ENCODE data around the gene COMMD9. TPM values are rescaled to one million over a fixed set of nuclear protein-coding genes. Genes with fewer than 3 reads are reported as not detected.

COMMD9 gene
- total RNA-seq, 2 experiments from 2014 or later: 44.6 to 47.5 TPM

GRCh38 chr11:36266767-36267166 is 22.5 kb downstream of the COMMD9 start:
- Mint-ChIP-seq H3K36me3 (ENCODE audit: low read depth) (no peaks in the 10 kb centered on the region), H3K4me3 (no peak overlapping the region)
- CTCF ChIA-PET: interaction anchor here (0.9 to 4.4 kb wide), 16 partner anchors 10 to 651 kb away, joined by 3 to 22 read pairs (median 4); partner anchors contain the start of gene COMMD9

GRCh38 chr11:36265793-36266628 is 23.2 kb downstream of the COMMD9 start:
- Mint-ChIP-seq H3K27ac (no peak overlapping the region), H3K27me3 (ENCODE audit: low read depth) (no peaks in the 10 kb centered on the region), H3K4me3 (no peak overlapping the region), H3K4me1 (ENCODE audit: low read depth) (no peaks in the 10 kb centered on the region), H3K36me3 (ENCODE audit: low read depth) (no peaks in the 10 kb centered on the region), H3K9me3 (ENCODE audit: insufficient read depth) (no peaks in the 10 kb centered on the region)
- DNase-seq: peak; percentile 63
- peak; percentile 74 for ATAC-seq
- ChIA-PET POLR2A (no interaction called here), CTCF (interaction anchor here (0.7 to 4.4 kb wide), 21 partner anchors 9 to 720 kb away, joined by 3 to 22 read pairs (median 4); partner anchors contain the start of gene COMMD9)

More at GRCh38 chr11:36266767-36267166, 22.5 kb downstream of the COMMD9 start:
- H3K27ac Mint-ChIP-seq: no peak overlapping the region
- POLR2A ChIA-PET: no interaction called here
- ATAC-seq (no peak), DNase-seq (no peak)
- H3K9me3 Mint-ChIP-seq (ENCODE audit: insufficient read depth): no peaks in the 10 kb centered on the region
- peaks cover 1% of the 10 kb centered on the region for H3K4me1 Mint-ChIP-seq (ENCODE audit: low read depth)
- H3K27me3 Mint-ChIP-seq (ENCODE audit: low read depth): no peaks in the 10 kb centered on the region

GRCh38 chr11:36264973-36265344 is 24.3 kb downstream of the COMMD9 start:
- no peak for ATAC-seq
- H3K36me3 Mint-ChIP-seq (ENCODE audit: low read depth): no peaks in the 10 kb centered on the region
- H3K4me1 Mint-ChIP-seq (ENCODE audit: low read depth): no peaks in the 10 kb centered on the region
- no peak overlapping the region for H3K27ac Mint-ChIP-seq
- no peak for DNase-seq
- H3K27me3 Mint-ChIP-seq (ENCODE audit: low read depth): no peaks in the 10 kb centered on the region
- POLR2A ChIA-PET: no interaction called here
- CTCF ChIA-PET: interaction anchor here (0.7 to 4.4 kb wide), 7 partner anchors 8 to 645 kb away, joined by 3 to 22 read pairs (median 5); no protein-coding TSS in a partner anchor
- H3K4me3 Mint-ChIP-seq: no peak overlapping the region
- H3K9me3 Mint-ChIP-seq (ENCODE audit: insufficient read depth): no peaks in the 10 kb centered on the region

- Mint-ChIP-seq H3K9me3 (ENCODE audit: insufficient read depth) (no peaks in the 10 kb centered on the region), H3K27ac (no peak overlapping the region), H3K36me3 (ENCODE audit: low read depth) (no peaks in the 10 kb centered on the region), H3K4me1 (ENCODE audit: low read depth) (no peaks in the 10 kb centered on the region), H3K27me3 (ENCODE audit: low read depth) (no peaks in the 10 kb centered on the region), H3K4me3 (no peak overlapping the region)
- ChIA-PET CTCF (interaction anchor here (1.3 kb wide), 1 partner anchor 229 kb away, joined by 3 read pairs; no protein-coding TSS in a partner anchor), POLR2A (no interaction called here)
- ATAC-seq (no peak), DNase-seq (no peak)
Measured at GRCh38 chr11:36264011-36264972, 24.9 kb downstream of the COMMD9 start.

GRCh38 chr11:36261094-36261493 is 28.1 kb downstream of the COMMD9 start:
- CTCF ChIA-PET: no interaction called here

GRCh38 chr11:36258730-36259360 is 30.4 kb downstream of the COMMD9 start:
- peak; percentile 27 for DNase-seq
- H3K4me3 Mint-ChIP-seq: no peak overlapping the region
- H3K36me3 Mint-ChIP-seq (ENCODE audit: low read depth): no peaks in the 10 kb centered on the region
- ChIA-PET POLR2A (interaction anchor here (0.6 kb wide), 1 partner anchor 43 kb away, joined by 3 read pairs; no protein-coding TSS in a partner anchor), CTCF (interaction anchor here (0.9 to 4.0 kb wide), 3 partner anchors 8 to 643 kb away, joined by 3 to 22 read pairs (median 6); no protein-coding TSS in a partner anchor)
- ATAC-seq: no peak
- H3K9me3 Mint-ChIP-seq (ENCODE audit: insufficient read depth): no peaks in the 10 kb centered on the region
- H3K4me1 Mint-ChIP-seq (ENCODE audit: low read depth): no peaks in the 10 kb centered on the region
- no peak overlapping the region for H3K27ac Mint-ChIP-seq
- H3K27me3 Mint-ChIP-seq (ENCODE audit: low read depth): peaks cover 6% of the 10 kb centered on the region

More at GRCh38 chr11:36261094-36261493, 28.1 kb downstream of the COMMD9 start:
- no peaks in the 10 kb centered on the region for H3K4me1 Mint-ChIP-seq (ENCODE audit: low read depth)
- no peaks in the 10 kb centered on the region for H3K9me3 Mint-ChIP-seq (ENCODE audit: insufficient read depth)
- H3K4me3 Mint-ChIP-seq: no peak overlapping the region
- DNase-seq (no peak), ATAC-seq (no peak)
- H3K36me3 Mint-ChIP-seq (ENCODE audit: low read depth): no peaks in the 10 kb centered on the region
- H3K27me3 Mint-ChIP-seq (ENCODE audit: low read depth): peaks cover 6% of the 10 kb centered on the region
- no peak overlapping the region for H3K27ac Mint-ChIP-seq
- POLR2A ChIA-PET: no interaction called here

GRCh38 chr11:36257351-36257750 is 31.9 kb downstream of the COMMD9 start:
- H3K4me3 Mint-ChIP-seq: no peak overlapping the region
- H3K9me3 Mint-ChIP-seq (ENCODE audit: insufficient read depth): no peaks in the 10 kb centered on the region
- no peaks in the 10 kb centered on the region for H3K4me1 Mint-ChIP-seq (ENCODE audit: low read depth)
- H3K27ac Mint-ChIP-seq: no peak overlapping the region
- CTCF ChIA-PET: interaction anchor here (1.0 to 4.0 kb wide), 2 partner anchors 10 to 215 kb away, joined by 4 to 22 read pairs; no protein-coding TSS in a partner anchor
- no peaks in the 10 kb centered on the region for H3K36me3 Mint-ChIP-seq (ENCODE audit: low read depth)
- ATAC-seq (no peak), DNase-seq (no peak)
- POLR2A ChIA-PET: no interaction called here
- H3K27me3 Mint-ChIP-seq (ENCODE audit: low read depth): peaks cover 6% of the 10 kb centered on the region

- Mint-ChIP-seq H3K4me3 (no peak overlapping the region), H3K4me1 (ENCODE audit: low read depth) (no peaks in the 10 kb centered on the region), H3K9me3 (ENCODE audit: insufficient read depth) (no peaks in the 10 kb centered on the region), H3K27ac (no peak overlapping the region), H3K27me3 (ENCODE audit: low read depth) (peaks cover 11% of the 10 kb centered on the region), H3K36me3 (ENCODE audit: low read depth) (no peaks in the 10 kb centered on the region)
- ChIA-PET POLR2A (no interaction called here), CTCF (interaction anchor here (4.0 kb wide), 1 partner anchor 13 kb away, joined by 22 read pairs; no protein-coding TSS in a partner anchor)
- ATAC-seq (no peak), DNase-seq (no peak)
Measured at GRCh38 chr11:36254713-36255112, 34.5 kb downstream of the COMMD9 start.

- Mint-ChIP-seq H3K9me3 (ENCODE audit: insufficient read depth) (no peaks in the 10 kb centered on the region), H3K27ac (no peak overlapping the region), H3K27me3 (ENCODE audit: low read depth) (peaks cover 11% of the 10 kb centered on the region), H3K36me3 (ENCODE audit: low read depth) (no peaks in the 10 kb centered on the region), H3K4me1 (ENCODE audit: low read depth) (no peaks in the 10 kb centered on the region), H3K4me3 (no peak overlapping the region)
- no peak for ATAC-seq
- ChIA-PET CTCF (no interaction called here), POLR2A (no interaction called here)
- DNase-seq: no peak
Measured at GRCh38 chr11:36253238-36253637, 36.0 kb downstream of the COMMD9 start.

GRCh38 chr11:36251823-36252222 is 37.4 kb downstream of the COMMD9 start:
- Mint-ChIP-seq H3K27ac (no peak overlapping the region), H3K27me3 (ENCODE audit: low read depth) (peaks cover 16% of the 10 kb centered on the region), H3K36me3 (ENCODE audit: low read depth) (no peaks in the 10 kb centered on the region), H3K4me3 (no peak overlapping the region), H3K4me1 (ENCODE audit: low read depth) (no peaks in the 10 kb centered on the region), H3K9me3 (ENCODE audit: insufficient read depth) (no peaks in the 10 kb centered on the region)
- ATAC-seq: no peak
- DNase-seq: no peak
- CTCF ChIA-PET: interaction anchor here (1.1 kb wide), 1 partner anchor 15 kb away, joined by 3 read pairs; no protein-coding TSS in a partner anchor
- POLR2A ChIA-PET: no interaction called here

GRCh38 chr11:36249246-36249645 is 40.0 kb downstream of the COMMD9 start:
- ATAC-seq (no peak), DNase-seq (no peak)
- H3K36me3 Mint-ChIP-seq (ENCODE audit: low read depth): no peaks in the 10 kb centered on the region
- POLR2A ChIA-PET: no interaction called here
- H3K9me3 Mint-ChIP-seq (ENCODE audit: insufficient read depth): no peaks in the 10 kb centered on the region
- CTCF ChIA-PET: interaction anchor here (1.0 to 1.1 kb wide), 2 partner anchors 17 to 18 kb away, joined by 3 to 4 read pairs; no protein-coding TSS in a partner anchor
- no peaks in the 10 kb centered on the region for H3K4me1 Mint-ChIP-seq (ENCODE audit: low read depth)
- H3K27me3 Mint-ChIP-seq (ENCODE audit: low read depth): peaks cover 18% of the 10 kb centered on the region
- H3K27ac Mint-ChIP-seq: no peak overlapping the region
- no peak overlapping the region for H3K4me3 Mint-ChIP-seq
